ENCODE results near the gene DPP6.
"Not testable (repeated sequence)": the region's sequence is repeated elsewhere in the genome, so short reads cannot be mapped to it uniquely, and the experiment has no call there.

Gene DPP6

GRCh38 chr7:154051643-154052529, at the start of gene DPP6:
Gene DPP6, plus strand, starts transcription at chr7:154052398.
- not testable (repeated sequence) for H3K9me3 ChIP-seq (ENCODE audit: low read length); H3K4me1 ChIP-seq (ENCODE audit: insufficient read depth, low read length); H3K27me3 ChIP-seq (ENCODE audit: insufficient read depth, low read length); H3K4me3 ChIP-seq (ENCODE audit: low read length); H2AFZ ChIP-seq (ENCODE audit: low read depth, low read length); H3K36me3 ChIP-seq (ENCODE audit: insufficient read depth, low read length)

GRCh38 chr7:154009423-154009911, 42.7 kb upstream of the DPP6 start:
- H2AFZ ChIP-seq (ENCODE audit: low read depth, low read length); H3K36me3 ChIP-seq (ENCODE audit: insufficient read depth, low read length); H3K4me3 ChIP-seq (ENCODE audit: low read length): not testable (repeated sequence)

DNA sequence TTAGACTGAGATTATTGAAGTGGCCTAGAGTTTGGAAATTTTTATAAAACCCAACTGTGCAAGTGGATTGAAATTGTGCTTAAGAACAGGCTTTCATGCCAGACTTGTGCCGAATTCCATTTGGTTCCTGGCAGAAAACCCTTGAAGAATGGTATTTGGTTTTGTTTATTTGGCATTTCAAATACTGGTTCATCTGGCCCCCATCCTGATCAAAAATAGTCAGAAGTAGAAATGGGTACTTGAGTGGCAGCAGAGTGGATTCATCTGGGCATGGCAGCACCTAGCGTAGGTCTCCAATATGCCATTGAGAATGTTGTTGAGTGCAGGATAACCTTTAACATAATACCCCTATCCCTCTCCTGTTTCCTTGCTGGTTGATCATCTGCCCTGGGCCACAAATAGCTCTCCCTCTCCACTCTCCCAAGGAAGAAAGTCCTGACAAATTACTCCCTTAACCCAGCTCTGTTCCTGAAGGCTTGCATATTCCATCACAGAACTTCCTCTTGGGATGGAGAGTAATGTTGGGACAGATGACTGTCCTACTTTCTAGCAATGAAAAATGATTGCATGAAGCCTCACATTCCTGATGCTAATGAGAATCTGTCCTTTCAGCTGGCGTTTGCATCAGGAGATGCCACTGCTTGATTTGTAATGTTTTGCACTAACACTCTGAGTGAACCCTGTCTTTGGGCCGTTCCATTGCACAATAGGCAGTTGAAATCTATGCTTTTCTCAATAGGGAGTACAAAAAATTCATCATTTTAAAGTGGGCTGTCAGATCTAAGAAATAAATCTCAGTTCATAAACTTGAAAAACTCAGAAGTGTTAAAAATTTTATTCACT, 41.3 kb upstream of the DPP6 start:
- H3K4me1 ChIP-seq (ENCODE audit: insufficient read depth, low read length); H3K27me3 ChIP-seq (ENCODE audit: insufficient read depth, low read length); H3K9me3 ChIP-seq (ENCODE audit: low read length); H2AFZ ChIP-seq (ENCODE audit: low read depth, low read length); H3K36me3 ChIP-seq (ENCODE audit: insufficient read depth, low read length); H3K4me3 ChIP-seq (ENCODE audit: low read length): not testable (repeated sequence)

More at GRCh38 chr7:154009423-154009911, 42.7 kb upstream of the DPP6 start:
- H3K9me3 ChIP-seq (ENCODE audit: low read length); H3K4me1 ChIP-seq (ENCODE audit: insufficient read depth, low read length); H3K27me3 ChIP-seq (ENCODE audit: insufficient read depth, low read length): not testable (repeated sequence)

- not testable (repeated sequence) for H3K9me3 ChIP-seq (ENCODE audit: low read length); H3K4me3 ChIP-seq (ENCODE audit: low read length); H3K4me1 ChIP-seq (ENCODE audit: insufficient read depth, low read length); H3K36me3 ChIP-seq (ENCODE audit: insufficient read depth, low read length); H3K27me3 ChIP-seq (ENCODE audit: insufficient read depth, low read length); H2AFZ ChIP-seq (ENCODE audit: low read depth, low read length)
Measured at GRCh38 chr7:154012800-154013199, 39.4 kb upstream of the DPP6 start.

- not testable (repeated sequence) for H3K4me1 ChIP-seq (ENCODE audit: insufficient read depth, low read length); H3K36me3 ChIP-seq (ENCODE audit: insufficient read depth, low read length); H3K4me3 ChIP-seq (ENCODE audit: low read length); H3K27me3 ChIP-seq (ENCODE audit: insufficient read depth, low read length); H2AFZ ChIP-seq (ENCODE audit: low read depth, low read length); H3K9me3 ChIP-seq (ENCODE audit: low read length)
Measured at GRCh38 chr7:154015636-154016035, 36.6 kb upstream of the DPP6 start.

DNA sequence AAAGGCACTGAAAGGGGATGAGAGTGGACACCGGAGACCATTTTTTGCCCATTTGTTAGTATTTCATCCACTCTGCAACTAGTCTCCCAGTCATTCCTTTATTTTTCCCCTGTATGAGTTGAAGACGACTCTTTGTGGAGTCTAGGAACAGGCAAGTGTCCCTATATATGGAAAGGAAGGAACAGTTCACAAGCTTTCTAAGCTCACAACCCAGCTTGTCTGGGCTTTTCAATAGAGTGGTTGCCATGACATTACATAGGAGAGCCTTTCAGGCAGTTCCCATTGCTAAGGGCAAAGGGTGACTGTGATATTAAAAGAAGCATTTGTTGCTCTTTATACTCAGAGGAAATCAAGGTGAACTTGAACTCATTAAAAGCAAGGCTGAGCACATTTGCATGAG, 33.8 kb upstream of the DPP6 start:
- H3K4me1 ChIP-seq (ENCODE audit: insufficient read depth, low read length); H3K9me3 ChIP-seq (ENCODE audit: low read length); H3K27me3 ChIP-seq (ENCODE audit: insufficient read depth, low read length); H2AFZ ChIP-seq (ENCODE audit: low read depth, low read length); H3K36me3 ChIP-seq (ENCODE audit: insufficient read depth, low read length); H3K4me3 ChIP-seq (ENCODE audit: low read length): not testable (repeated sequence)

DNA sequence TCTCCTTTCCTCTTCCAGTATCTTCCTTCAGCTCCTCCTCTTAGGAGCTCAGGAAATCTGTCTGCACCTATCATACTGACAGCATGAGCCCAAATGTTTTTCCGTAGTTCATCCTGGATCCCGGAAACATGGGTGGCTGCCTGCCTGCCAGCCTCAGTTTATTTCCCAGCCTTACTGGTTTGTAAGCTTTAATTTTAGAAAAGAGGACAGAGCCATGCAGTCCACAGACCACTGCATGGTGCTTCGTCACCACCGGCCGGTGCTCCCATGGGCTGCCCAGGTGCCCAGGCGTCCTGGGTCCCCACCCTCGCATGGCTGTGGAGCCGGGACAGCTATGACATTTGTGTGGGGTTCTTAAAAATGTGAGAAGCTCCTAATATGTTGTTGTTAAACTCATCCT, 24.4 kb upstream of the DPP6 start:
- not testable (repeated sequence) for H3K27me3 ChIP-seq (ENCODE audit: insufficient read depth, low read length); H3K36me3 ChIP-seq (ENCODE audit: insufficient read depth, low read length); H3K4me3 ChIP-seq (ENCODE audit: low read length); H2AFZ ChIP-seq (ENCODE audit: low read depth, low read length); H3K9me3 ChIP-seq (ENCODE audit: low read length); H3K4me1 ChIP-seq (ENCODE audit: insufficient read depth, low read length)

DNA sequence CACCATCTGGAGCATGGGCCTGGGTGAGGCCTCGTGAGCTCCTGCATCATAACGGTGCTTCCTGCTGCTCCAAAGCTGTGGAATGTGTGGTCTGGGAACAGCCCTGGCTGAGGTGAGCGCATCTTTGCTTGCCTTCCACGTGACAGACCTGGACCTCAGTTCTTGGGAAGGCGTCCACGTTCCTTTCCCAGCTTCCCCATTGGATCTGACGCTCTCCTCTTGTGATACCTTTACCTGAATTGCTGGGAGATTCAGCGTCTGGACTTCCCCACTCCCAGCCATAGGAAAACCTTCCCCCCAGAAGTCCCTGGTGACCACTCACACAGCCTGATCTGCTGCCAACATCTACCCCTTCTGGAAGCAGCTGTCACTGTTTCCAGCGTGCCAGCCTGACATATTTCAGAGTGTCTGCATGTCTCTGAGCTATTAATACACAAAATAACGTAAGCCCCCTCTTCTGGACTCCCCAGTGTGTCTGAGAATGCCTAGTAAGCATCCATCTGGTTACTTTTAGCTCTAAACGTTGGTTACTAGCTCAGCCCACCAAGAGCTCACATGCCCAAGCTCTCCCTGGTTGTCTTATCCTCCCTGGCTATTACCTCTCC, 21.6 kb upstream of the DPP6 start:
- not testable (repeated sequence) for H3K36me3 ChIP-seq (ENCODE audit: insufficient read depth, low read length); H3K4me3 ChIP-seq (ENCODE audit: low read length); H3K4me1 ChIP-seq (ENCODE audit: insufficient read depth, low read length); H3K9me3 ChIP-seq (ENCODE audit: low read length); H2AFZ ChIP-seq (ENCODE audit: low read depth, low read length); H3K27me3 ChIP-seq (ENCODE audit: insufficient read depth, low read length)

GRCh38 chr7:154039466-154040165, 12.6 kb upstream of the DPP6 start:
- not testable (repeated sequence) for H2AFZ ChIP-seq (ENCODE audit: low read depth, low read length); H3K27me3 ChIP-seq (ENCODE audit: insufficient read depth, low read length); H3K36me3 ChIP-seq (ENCODE audit: insufficient read depth, low read length); H3K4me3 ChIP-seq (ENCODE audit: low read length); H3K9me3 ChIP-seq (ENCODE audit: low read length); H3K4me1 ChIP-seq (ENCODE audit: insufficient read depth, low read length)

GRCh38 chr7:154050394-154050793, 1.8 kb upstream of the DPP6 start:
- not testable (repeated sequence) for H3K9me3 ChIP-seq (ENCODE audit: low read length); H3K4me3 ChIP-seq (ENCODE audit: low read length); H3K27me3 ChIP-seq (ENCODE audit: insufficient read depth, low read length); H3K36me3 ChIP-seq (ENCODE audit: insufficient read depth, low read length); H2AFZ ChIP-seq (ENCODE audit: low read depth, low read length); H3K4me1 ChIP-seq (ENCODE audit: insufficient read depth, low read length)

DNA sequence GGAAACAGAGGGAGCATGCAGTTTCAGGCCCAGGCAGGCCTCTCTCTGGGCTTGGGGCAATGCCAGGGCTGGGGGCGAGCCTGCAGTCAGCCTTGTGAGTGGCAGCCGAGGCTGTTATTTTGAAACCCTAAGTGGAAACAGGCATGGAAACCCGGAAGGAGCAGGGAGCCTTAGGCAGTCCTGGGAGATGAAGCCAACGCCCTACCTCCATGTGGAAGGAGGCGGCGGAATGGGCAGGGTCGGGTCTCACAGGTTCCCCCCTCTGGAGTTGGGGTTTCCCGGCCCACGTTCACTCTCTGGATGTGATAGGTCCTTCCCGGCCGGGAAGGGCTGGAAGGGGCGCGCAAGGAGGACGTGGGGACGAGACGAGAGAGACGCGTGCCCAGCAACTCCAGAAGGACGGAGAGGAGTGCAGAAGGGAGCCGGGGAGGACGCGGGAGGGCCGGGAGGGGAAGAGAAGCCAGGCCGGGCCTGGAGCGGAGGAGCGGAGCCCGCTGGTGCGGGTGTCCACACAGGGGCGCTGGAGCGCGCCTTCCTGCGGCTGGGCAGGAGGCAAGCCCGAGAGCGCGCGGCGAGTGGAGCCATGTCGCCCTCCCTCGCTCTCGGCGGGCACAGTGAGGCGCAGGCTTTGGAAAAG, 1.1 kb upstream of the DPP6 start:
- H3K27me3 ChIP-seq (ENCODE audit: insufficient read depth, low read length); H2AFZ ChIP-seq (ENCODE audit: low read depth, low read length); H3K9me3 ChIP-seq (ENCODE audit: low read length); H3K4me3 ChIP-seq (ENCODE audit: low read length); H3K4me1 ChIP-seq (ENCODE audit: insufficient read depth, low read length); H3K36me3 ChIP-seq (ENCODE audit: insufficient read depth, low read length): not testable (repeated sequence)

DNA sequence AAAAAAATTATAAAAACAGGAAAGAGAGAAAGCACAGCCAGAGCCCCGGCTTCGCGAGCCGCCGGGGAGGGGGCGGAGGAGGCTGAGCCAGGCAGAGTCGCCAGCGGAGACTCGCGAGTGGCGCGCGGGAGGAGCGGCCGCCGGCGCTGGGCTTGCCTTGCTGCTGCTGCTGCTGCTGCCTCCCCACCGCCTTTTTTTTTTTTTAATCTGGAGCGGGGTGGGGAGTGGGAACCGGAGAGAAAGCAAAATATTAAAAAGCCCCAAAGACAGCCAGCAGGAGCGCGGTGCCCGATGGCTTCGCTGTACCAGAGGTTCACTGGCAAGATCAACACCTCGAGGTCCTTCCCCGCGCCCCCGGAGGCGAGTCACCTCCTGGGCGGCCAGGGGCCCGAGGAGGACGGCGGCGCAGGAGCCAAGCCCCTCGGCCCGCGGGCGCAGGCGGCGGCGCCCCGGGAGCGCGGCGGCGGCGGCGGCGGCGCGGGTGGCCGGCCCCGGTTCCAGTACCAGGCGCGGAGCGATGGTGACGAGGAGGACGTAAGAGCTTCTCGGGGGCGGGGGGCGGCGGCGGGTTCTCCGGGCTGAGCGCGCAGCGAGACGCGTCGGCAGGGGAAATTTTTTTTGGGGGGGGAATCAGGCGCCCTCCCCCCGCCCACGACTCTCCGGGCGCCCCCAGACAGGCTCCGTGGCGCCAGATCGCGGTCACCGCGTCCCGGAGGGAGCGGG, 493 bp downstream of the DPP6 start:
- H3K36me3 ChIP-seq (ENCODE audit: insufficient read depth, low read length); H2AFZ ChIP-seq (ENCODE audit: low read depth, low read length); H3K27me3 ChIP-seq (ENCODE audit: insufficient read depth, low read length); H3K4me3 ChIP-seq (ENCODE audit: low read length); H3K4me1 ChIP-seq (ENCODE audit: insufficient read depth, low read length); H3K9me3 ChIP-seq (ENCODE audit: low read length): not testable (repeated sequence)
